Measurements from ENCODE around the gene ARNT2. TPM values are rescaled to one million over a fixed set of nuclear protein-coding genes. Genes with fewer than 3 reads are reported as not detected.

ARNT2 gene
- polyA plus RNA-seq, 2 donors: 0.33 to 0.94 TPM

GRCh38 chr15:80492409-80492808 lies 88.2 kb downstream of the ARNT2 start:
- no peak overlapping the region for H3K27ac ChIP-seq (ENCODE audit: low read depth in 2 of 2, low read length in 1 of 2)
- no peaks in the 10 kb centered on the region for H3K36me3 ChIP-seq (ENCODE audit: control insufficient read depth in 2 of 2, insufficient read depth in 2 of 2, low read length in 1 of 2)
- no peaks in the 10 kb centered on the region for H3K9me3 ChIP-seq (ENCODE audit: control insufficient read depth in 2 of 2, insufficient read depth in 1 of 2, low read depth in 1 of 2, low read length in 1 of 2)
- H3K27me3 ChIP-seq (ENCODE audit: control insufficient read depth in 1 of 2, insufficient read depth in 2 of 2, low read length in 2 of 2): no peaks in the 10 kb centered on the region
- peaks cover 0 to under 1% of the 10 kb centered on the region in 2 donors for H3K4me1 ChIP-seq (ENCODE audit: control insufficient read depth in 2 of 2, insufficient read depth in 2 of 2, low read length in 1 of 2)
- H3K4me3 ChIP-seq (ENCODE audit: low read depth in 1 of 2, low read length in 2 of 2): no peak overlapping the region
- 80 to 84% methylated on average over 2 of the region's 2 CpGs for WGBS, 2 donors

- H3K27ac ChIP-seq (ENCODE audit: low read depth in 2 of 2, low read length in 1 of 2): no peak overlapping the region
- H3K9me3 ChIP-seq (ENCODE audit: control insufficient read depth in 2 of 2, insufficient read depth in 1 of 2, low read depth in 1 of 2, low read length in 1 of 2): no peaks in the 10 kb centered on the region
- no peak overlapping the region for H3K4me3 ChIP-seq (ENCODE audit: low read depth in 1 of 2, low read length in 2 of 2)
- H3K4me1 ChIP-seq (ENCODE audit: control insufficient read depth in 2 of 2, insufficient read depth in 2 of 2, low read length in 1 of 2): no peaks in the 10 kb centered on the region
- no peaks in the 10 kb centered on the region for H3K27me3 ChIP-seq (ENCODE audit: control insufficient read depth in 1 of 2, insufficient read depth in 2 of 2, low read length in 2 of 2)
- 70 to 83% methylated on average over 3 of the region's 3 CpGs for WGBS, 2 donors
- H3K36me3 ChIP-seq (ENCODE audit: control insufficient read depth in 2 of 2, insufficient read depth in 2 of 2, low read length in 1 of 2): no peaks in the 10 kb centered on the region
These were observed 88.7 kb downstream of the ARNT2 start for GRCh38 chr15:80492874-80493273.

GRCh38 chr15:80494351-80494751 lies 90.2 kb downstream of the ARNT2 start:
- WGBS, 2 donors: 69 to 73% methylated on average over 5 of the region's 5 CpGs
- Histone ChIP-seq H3K4me3 (ENCODE audit: low read depth in 1 of 2, low read length in 2 of 2) (no peak overlapping the region), H3K36me3 (ENCODE audit: control insufficient read depth in 2 of 2, insufficient read depth in 2 of 2, low read length in 1 of 2) (no peaks in the 10 kb centered on the region), H3K27me3 (ENCODE audit: control insufficient read depth in 1 of 2, insufficient read depth in 2 of 2, low read length in 2 of 2) (no peaks in the 10 kb centered on the region), H3K27ac (ENCODE audit: low read depth in 2 of 2, low read length in 1 of 2) (no peak overlapping the region), H3K4me1 (ENCODE audit: control insufficient read depth in 2 of 2, insufficient read depth in 2 of 2, low read length in 1 of 2) (no peaks in the 10 kb centered on the region), H3K9me3 (ENCODE audit: control insufficient read depth in 2 of 2, insufficient read depth in 1 of 2, low read depth in 1 of 2, low read length in 1 of 2) (no peaks in the 10 kb centered on the region)

- 91 to 100% methylated on average over 3 of the region's 3 CpGs for WGBS, 2 donors
- H3K27ac ChIP-seq (ENCODE audit: low read depth in 2 of 2, low read length in 1 of 2): no peak overlapping the region
- no peaks in the 10 kb centered on the region for H3K27me3 ChIP-seq (ENCODE audit: control insufficient read depth in 1 of 2, insufficient read depth in 2 of 2, low read length in 2 of 2)
- no peaks in the 10 kb centered on the region for H3K9me3 ChIP-seq (ENCODE audit: control insufficient read depth in 2 of 2, insufficient read depth in 1 of 2, low read depth in 1 of 2, low read length in 1 of 2)
- no peaks in the 10 kb centered on the region for H3K36me3 ChIP-seq (ENCODE audit: control insufficient read depth in 2 of 2, insufficient read depth in 2 of 2, low read length in 1 of 2)
- H3K4me1 ChIP-seq (ENCODE audit: control insufficient read depth in 2 of 2, insufficient read depth in 2 of 2, low read length in 1 of 2): no peaks in the 10 kb centered on the region
- no peak overlapping the region for H3K4me3 ChIP-seq (ENCODE audit: low read depth in 1 of 2, low read length in 2 of 2)
These were observed 90.6 kb downstream of the ARNT2 start for GRCh38 chr15:80494756-80495155.

- Histone ChIP-seq H3K9me3 (ENCODE audit: control insufficient read depth in 2 of 2, insufficient read depth in 1 of 2, low read depth in 1 of 2, low read length in 1 of 2) (no peaks in the 10 kb centered on the region), H3K36me3 (ENCODE audit: control insufficient read depth in 2 of 2, insufficient read depth in 2 of 2, low read length in 1 of 2) (no peaks in the 10 kb centered on the region), H3K4me3 (ENCODE audit: low read depth in 1 of 2, low read length in 2 of 2) (no peak overlapping the region), H3K27ac (ENCODE audit: low read depth in 2 of 2, low read length in 1 of 2) (no peak overlapping the region), H3K4me1 (ENCODE audit: control insufficient read depth in 2 of 2, insufficient read depth in 2 of 2, low read length in 1 of 2) (no peaks in the 10 kb centered on the region), H3K27me3 (ENCODE audit: control insufficient read depth in 1 of 2, insufficient read depth in 2 of 2, low read length in 2 of 2) (no peaks in the 10 kb centered on the region)
- 85% methylated on average over 2 of the region's 2 CpGs for WGBS, 2 donors
These were observed 91.3 kb downstream of the ARNT2 start for GRCh38 chr15:80495401-80495942.

- Histone ChIP-seq H3K27ac (ENCODE audit: low read depth in 2 of 2, low read length in 1 of 2) (no peak overlapping the region), H3K4me3 (ENCODE audit: low read depth in 1 of 2, low read length in 2 of 2) (no peak overlapping the region), H3K4me1 (ENCODE audit: control insufficient read depth in 2 of 2, insufficient read depth in 2 of 2, low read length in 1 of 2) (no peaks in the 10 kb centered on the region), H3K27me3 (ENCODE audit: control insufficient read depth in 1 of 2, insufficient read depth in 2 of 2, low read length in 2 of 2) (no peaks in the 10 kb centered on the region), H3K36me3 (ENCODE audit: control insufficient read depth in 2 of 2, insufficient read depth in 2 of 2, low read length in 1 of 2) (no peaks in the 10 kb centered on the region), H3K9me3 (ENCODE audit: control insufficient read depth in 2 of 2, insufficient read depth in 1 of 2, low read depth in 1 of 2, low read length in 1 of 2) (no peaks in the 10 kb centered on the region)
- WGBS, 2 donors: 91 to 93% methylated on average over 2 of the region's 2 CpGs
These were observed 91.9 kb downstream of the ARNT2 start for GRCh38 chr15:80496096-80496495.

- H3K4me1 ChIP-seq (ENCODE audit: control insufficient read depth in 2 of 2, insufficient read depth in 2 of 2, low read length in 1 of 2): no peaks in the 10 kb centered on the region
- no peaks in the 10 kb centered on the region for H3K9me3 ChIP-seq (ENCODE audit: control insufficient read depth in 2 of 2, insufficient read depth in 1 of 2, low read depth in 1 of 2, low read length in 1 of 2)
- H3K27me3 ChIP-seq (ENCODE audit: control insufficient read depth in 1 of 2, insufficient read depth in 2 of 2, low read length in 2 of 2): no peaks in the 10 kb centered on the region
- H3K36me3 ChIP-seq (ENCODE audit: control insufficient read depth in 2 of 2, insufficient read depth in 2 of 2, low read length in 1 of 2): no peaks in the 10 kb centered on the region
- 87% methylated on average over 1 of the region's 1 CpG for WGBS, 2 donors
- no peak overlapping the region for H3K27ac ChIP-seq (ENCODE audit: low read depth in 2 of 2, low read length in 1 of 2)
- H3K4me3 ChIP-seq (ENCODE audit: low read depth in 1 of 2, low read length in 2 of 2): no peak overlapping the region
These were observed 93.0 kb downstream of the ARNT2 start for GRCh38 chr15:80497221-80497620.

- Histone ChIP-seq H3K4me3 (ENCODE audit: low read depth in 1 of 2, low read length in 2 of 2) (no peak overlapping the region), H3K27me3 (ENCODE audit: control insufficient read depth in 1 of 2, insufficient read depth in 2 of 2, low read length in 2 of 2) (no peaks in the 10 kb centered on the region), H3K9me3 (ENCODE audit: control insufficient read depth in 2 of 2, insufficient read depth in 1 of 2, low read depth in 1 of 2, low read length in 1 of 2) (peaks cover 0 to 1% of the 10 kb centered on the region in 2 donors), H3K27ac (ENCODE audit: low read depth in 2 of 2, low read length in 1 of 2) (no peak overlapping the region), H3K4me1 (ENCODE audit: control insufficient read depth in 2 of 2, insufficient read depth in 2 of 2, low read length in 1 of 2) (no peaks in the 10 kb centered on the region), H3K36me3 (ENCODE audit: control insufficient read depth in 2 of 2, insufficient read depth in 2 of 2, low read length in 1 of 2) (no peaks in the 10 kb centered on the region)
- WGBS, 2 donors: 62 to 83% methylated on average over 4 of the region's 4 CpGs
These were observed 94.5 kb downstream of the ARNT2 start for GRCh38 chr15:80498652-80499051.

GRCh38 chr15:80500021-80500420 lies 95.8 kb downstream of the ARNT2 start:
- WGBS, 2 donors: 39 to 66% methylated on average over 1 of the region's 1 CpG
- Histone ChIP-seq H3K9me3 (ENCODE audit: control insufficient read depth in 2 of 2, insufficient read depth in 1 of 2, low read depth in 1 of 2, low read length in 1 of 2) (peaks cover 0 to 4% of the 10 kb centered on the region in 2 donors), H3K27ac (ENCODE audit: low read depth in 2 of 2, low read length in 1 of 2) (no peak overlapping the region), H3K4me1 (ENCODE audit: control insufficient read depth in 2 of 2, insufficient read depth in 2 of 2, low read length in 1 of 2) (no peaks in the 10 kb centered on the region), H3K4me3 (ENCODE audit: low read depth in 1 of 2, low read length in 2 of 2) (no peak overlapping the region), H3K36me3 (ENCODE audit: control insufficient read depth in 2 of 2, insufficient read depth in 2 of 2, low read length in 1 of 2) (no peaks in the 10 kb centered on the region), H3K27me3 (ENCODE audit: control insufficient read depth in 1 of 2, insufficient read depth in 2 of 2, low read length in 2 of 2) (no peaks in the 10 kb centered on the region)

- WGBS, 2 donors: 85 to 89% methylated on average over 8 of the region's 8 CpGs
- no peak overlapping the region for H3K4me3 ChIP-seq (ENCODE audit: low read depth in 1 of 2, low read length in 2 of 2)
- no peaks in the 10 kb centered on the region for H3K27me3 ChIP-seq (ENCODE audit: control insufficient read depth in 1 of 2, insufficient read depth in 2 of 2, low read length in 2 of 2)
- no peak overlapping the region for H3K27ac ChIP-seq (ENCODE audit: low read depth in 2 of 2, low read length in 1 of 2)
- H3K4me1 ChIP-seq (ENCODE audit: control insufficient read depth in 2 of 2, insufficient read depth in 2 of 2, low read length in 1 of 2): no peaks in the 10 kb centered on the region
- no peaks in the 10 kb centered on the region for H3K36me3 ChIP-seq (ENCODE audit: control insufficient read depth in 2 of 2, insufficient read depth in 2 of 2, low read length in 1 of 2)
- H3K9me3 ChIP-seq (ENCODE audit: control insufficient read depth in 2 of 2, insufficient read depth in 1 of 2, low read depth in 1 of 2, low read length in 1 of 2): peaks cover 0 to 4% of the 10 kb centered on the region in 2 donors
These were observed 97.3 kb downstream of the ARNT2 start for GRCh38 chr15:80501476-80501875.
